Parathyroid adenoma (tissue), 2 donors: Measurements from ENCODE around the gene MMP19.
"Not testable (repeated sequence)": the region's sequence is repeated elsewhere in the genome, so short reads cannot be mapped to it uniquely, and the experiment has no call there.

Source experiments
- H2AFZ ChIP-seq: fragments of 300-600 bp; sonication (generic); one replicate; pipeline ENCODE4 v1.7.0; 2017; ENCODE audit warnings: antibody characterized with exemption, mild to moderate bottlenecking
- H3K27ac ChIP-seq: fragments of 300-600 bp; sonication (generic); one replicate; pipeline ENCODE4 v1.7.0; 2017
- H3K27me3 ChIP-seq: fragments of 300-600 bp; sonication (generic); one replicate; pipeline ENCODE4 v1.7.0; 2017; ENCODE audit warnings: low read length; ENCODE audit not compliant: control insufficient read depth, insufficient read depth
- H3K36me3 ChIP-seq: fragments of 300-600 bp; sonication (generic); one replicate; pipeline ENCODE4 v1.7.0; 2017; ENCODE audit warnings: low read length; ENCODE audit not compliant: control insufficient read depth, insufficient read depth
- H3K4me1 ChIP-seq: fragments of 300-600 bp; sonication (generic); one replicate; pipeline ENCODE4 v1.7.0; 2017; ENCODE audit warnings: control low read depth
- H3K4me2 ChIP-seq: fragments of 300-600 bp; sonication (generic); one replicate; pipeline ENCODE4 v1.7.0; 2017; ENCODE audit warnings: low read length
- H3K4me3 ChIP-seq: fragments of 300-600 bp; sonication (generic); one replicate; pipeline ENCODE4 v1.7.0; 2017; ENCODE audit warnings: low read depth, low read length
- H3K79me2 ChIP-seq: fragments of 300-600 bp; sonication (generic); one replicate; pipeline ENCODE4 v1.7.0; 2017; ENCODE audit warnings: control low read depth
- H3K9ac ChIP-seq: fragments of 300-600 bp; sonication (generic); one replicate; pipeline ENCODE4 v1.7.0; 2017; ENCODE audit warnings: mild to moderate bottlenecking
- H3K9me3 ChIP-seq: fragments of 300-600 bp; sonication (generic); one replicate; pipeline ENCODE4 v1.7.0; 2017; ENCODE audit warnings: low read length; ENCODE audit not compliant: control insufficient read depth
- CTCF ChIP-seq: fragments of 300-600 bp; sonication (generic); IDR thresholded peaks from one replicate; pipeline ENCODE4 v1.7.0; 2017; ENCODE audit warnings: antibody characterized with exemption, mild to moderate bottlenecking
- donor health status: primary hyperparathyroidism.

The MMP19 gene

GRCh38 chr12:55875704-55876467 is 33.1 kb upstream of the MMP19 start:
- H3K27me3 ChIP-seq = no peaks in the 10 kb centered on the region
- H3K36me3 ChIP-seq = no peaks in the 10 kb centered on the region
- no peak for TF ChIP-seq CTCF
- H2AFZ ChIP-seq = peak overlapping the region; percentile 40
- H3K4me1 ChIP-seq = peaks cover 4% of the 10 kb centered on the region
- H3K9ac ChIP-seq = no peak overlapping the region
- H3K27ac ChIP-seq = no peak overlapping the region
- no peak overlapping the region for H3K4me3 ChIP-seq
- H3K4me2 ChIP-seq = no peak overlapping the region
- no peaks in the 10 kb centered on the region for H3K79me2 ChIP-seq
- H3K9me3 ChIP-seq = no peaks in the 10 kb centered on the region

GRCh38 chr12:55874443-55874842 is 31.7 kb upstream of the MMP19 start:
- Histone ChIP-seq H3K79me2 (no peaks in the 10 kb centered on the region), H3K4me2 (peak overlapping the region; percentile 49), H3K36me3 (no peaks in the 10 kb centered on the region), H3K27ac (no peak overlapping the region), H3K4me1 (peaks cover 4% of the 10 kb centered on the region), H3K4me3 (no peak overlapping the region), H3K9me3 (no peaks in the 10 kb centered on the region), H3K9ac (no peak overlapping the region), H2AFZ (peak overlapping the region; percentile 59), H3K27me3 (no peaks in the 10 kb centered on the region)
- no peak for TF ChIP-seq CTCF

- not testable (repeated sequence) for H2AFZ ChIP-seq, H3K36me3 ChIP-seq, H3K27ac ChIP-seq, H3K4me1 ChIP-seq, H3K4me3 ChIP-seq, H3K9ac ChIP-seq, H3K9me3 ChIP-seq, H3K27me3 ChIP-seq, H3K4me2 ChIP-seq, H3K79me2 ChIP-seq
Observed at GRCh38 chr12:55866454-55867004, 23.8 kb upstream of the MMP19 start.

- Histone ChIP-seq H2AFZ (no peak overlapping the region), H3K4me1 (no peaks in the 10 kb centered on the region), H3K4me2 (no peak overlapping the region), H3K9ac (no peak overlapping the region), H3K36me3 (no peaks in the 10 kb centered on the region), H3K4me3 (no peak overlapping the region), H3K79me2 (no peaks in the 10 kb centered on the region), H3K27ac (no peak overlapping the region), H3K9me3 (no peaks in the 10 kb centered on the region), H3K27me3 (no peaks in the 10 kb centered on the region)
- TF ChIP-seq CTCF = no peak
Observed at GRCh38 chr12:55865327-55865726, 22.6 kb upstream of the MMP19 start.

GRCh38 chr12:55862931-55863330 is 20.2 kb upstream of the MMP19 start:
- H3K9ac ChIP-seq, H3K4me3 ChIP-seq, H3K9me3 ChIP-seq, H3K4me1 ChIP-seq, H2AFZ ChIP-seq, H3K79me2 ChIP-seq, H3K27me3 ChIP-seq, H3K4me2 ChIP-seq, H3K27ac ChIP-seq, H3K36me3 ChIP-seq: not testable (repeated sequence)

GRCh38 chr12:55862286-55862685 is 19.6 kb upstream of the MMP19 start:
- TF ChIP-seq CTCF = no peak
- no peak overlapping the region for H3K4me3 ChIP-seq
- H3K4me2 ChIP-seq = no peak overlapping the region

More at GRCh38 chr12:55862286-55862685, 19.6 kb upstream of the MMP19 start:
- no peaks in the 10 kb centered on the region for H3K4me1 ChIP-seq
- no peak overlapping the region for H3K9ac ChIP-seq
- H3K27me3 ChIP-seq = no peaks in the 10 kb centered on the region
- no peak overlapping the region for H2AFZ ChIP-seq
- no peaks in the 10 kb centered on the region for H3K36me3 ChIP-seq
- H3K9me3 ChIP-seq = no peaks in the 10 kb centered on the region
- H3K79me2 ChIP-seq = no peaks in the 10 kb centered on the region
- no peak overlapping the region for H3K27ac ChIP-seq
